HG03108 (cell line): ENCODE data around the gene LRRTM2.
"Not testable (repeated sequence)": the region's sequence is repeated elsewhere in the genome, so short reads cannot be mapped to it uniquely, and the experiment has no call there.

ENCODE experiments used
- ATAC-seq: cut with Tn5 transposase; IDR thresholded peaks from one replicate; pipeline ENCODE4 v1.9.1; 2021; ENCODE audit warnings: moderate library complexity; ENCODE audit not compliant: unreplicated experiment

Gene LRRTM2

GRCh38 chr5:138843316-138844124 lies 31.6 kb downstream of the LRRTM2 start:
- no peak for ATAC-seq

DNA sequence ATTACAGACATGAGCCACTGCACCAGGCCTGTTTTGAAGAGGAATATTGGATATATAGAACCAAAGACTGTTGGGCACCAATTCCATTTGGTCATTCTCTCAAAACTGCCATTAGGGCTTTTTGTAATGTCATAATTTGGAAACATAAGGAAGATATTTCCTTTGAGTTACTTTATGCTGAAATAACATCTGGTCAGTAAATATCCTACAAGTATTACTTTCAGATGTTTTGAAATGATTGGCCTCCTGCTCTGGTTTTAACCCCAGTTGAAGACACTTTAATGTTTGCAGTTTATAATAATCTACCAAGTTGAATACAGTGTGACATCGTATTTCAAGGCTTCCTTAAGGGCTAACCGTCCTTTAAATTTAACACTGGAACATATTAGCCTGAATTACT lies 33.6 kb downstream of the LRRTM2 start:
- ATAC-seq = no peak

GRCh38 chr5:138840103-138840502 lies 35.0 kb downstream of the LRRTM2 start:
- ATAC-seq = no peak

GRCh38 chr5:138837160-138837559 lies 38.0 kb downstream of the LRRTM2 start:
- no peak for ATAC-seq

GRCh38 chr5:138834853-138835252 lies 40.3 kb downstream of the LRRTM2 start:
- ATAC-seq = not testable (repeated sequence)

GRCh38 chr5:138833726-138834480 lies 41.2 kb downstream of the LRRTM2 start:
- ATAC-seq = no peak

DNA sequence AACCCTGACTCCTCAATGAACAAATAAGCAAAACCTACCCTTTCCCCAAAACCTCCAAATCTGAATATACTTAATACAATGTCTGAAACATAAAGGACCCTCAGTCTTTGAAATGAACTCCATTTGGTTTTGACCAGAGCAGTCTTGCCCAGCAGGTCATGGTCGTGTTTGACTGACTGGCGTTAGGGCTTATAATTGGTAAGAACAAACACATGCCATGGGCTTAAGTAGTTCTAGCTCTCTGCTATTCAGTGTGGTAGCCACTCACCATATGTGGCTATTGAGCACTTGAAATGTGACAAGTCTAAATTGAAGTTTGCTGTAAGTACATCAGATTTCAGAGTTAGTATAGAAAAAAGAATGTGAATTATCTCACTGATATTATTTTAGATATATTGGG lies 42.1 kb downstream of the LRRTM2 start:
- ATAC-seq = no peak

DNA sequence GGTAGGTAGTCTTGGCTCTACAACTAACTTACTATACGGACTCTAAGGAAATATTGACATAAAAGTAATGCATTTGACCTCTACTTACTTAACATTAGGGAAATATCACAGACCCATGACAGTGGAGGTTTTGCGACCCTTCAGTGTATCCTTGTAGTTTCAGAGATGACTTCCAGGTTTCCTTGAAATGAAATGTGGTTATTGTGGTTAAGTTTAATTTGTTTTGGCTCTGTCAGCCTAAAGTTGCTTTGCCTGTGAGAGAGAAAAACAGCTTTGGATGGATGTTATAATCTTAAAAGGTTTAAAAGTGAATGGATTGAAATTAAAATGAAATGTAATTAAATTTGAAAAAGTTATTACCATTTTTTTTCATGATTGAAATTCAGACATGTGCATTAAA lies 42.9 kb downstream of the LRRTM2 start:
- ATAC-seq = no peak

DNA sequence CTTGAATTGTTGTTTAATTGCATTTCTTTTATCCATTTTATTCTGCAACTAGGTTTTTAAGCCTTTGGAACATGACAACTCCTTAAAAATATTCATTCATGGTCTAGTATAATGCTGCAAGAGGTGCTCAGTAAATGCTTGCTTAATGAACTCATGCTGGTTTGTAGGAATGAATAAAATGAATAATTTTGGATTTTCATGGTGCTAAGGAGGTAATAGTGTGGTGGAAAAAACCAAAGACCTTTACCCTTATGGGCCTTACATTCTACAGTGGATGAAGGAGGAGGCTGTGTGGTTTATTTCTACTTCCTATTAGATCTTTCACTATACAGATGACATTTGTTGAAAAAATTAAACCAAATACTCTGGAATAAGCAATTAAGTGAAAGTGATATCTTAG lies 43.4 kb downstream of the LRRTM2 start:
- ATAC-seq = no peak

DNA sequence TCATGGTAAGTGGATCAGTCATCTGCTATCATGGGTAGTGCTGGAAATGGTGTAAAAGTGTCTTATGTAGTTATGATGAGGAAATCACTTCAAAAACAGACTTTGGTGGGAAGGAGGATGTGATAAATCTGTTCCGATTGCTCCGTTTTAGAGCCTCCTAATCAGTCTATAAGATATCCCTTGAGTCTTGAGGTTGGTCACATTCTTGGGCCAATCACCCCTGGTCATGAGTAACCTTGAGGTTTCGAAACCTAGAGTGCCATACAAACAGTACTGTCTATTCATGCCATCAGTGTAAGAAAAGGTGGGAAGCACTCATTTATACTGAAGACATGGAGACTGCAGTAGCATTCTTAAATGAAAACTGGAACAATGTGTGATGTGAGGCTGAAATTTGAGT lies 45.8 kb downstream of the LRRTM2 start:
- no peak for ATAC-seq

- no peak for ATAC-seq
These were observed 46.6 kb downstream of the LRRTM2 start for GRCh38 chr5:138828556-138828955.

DNA sequence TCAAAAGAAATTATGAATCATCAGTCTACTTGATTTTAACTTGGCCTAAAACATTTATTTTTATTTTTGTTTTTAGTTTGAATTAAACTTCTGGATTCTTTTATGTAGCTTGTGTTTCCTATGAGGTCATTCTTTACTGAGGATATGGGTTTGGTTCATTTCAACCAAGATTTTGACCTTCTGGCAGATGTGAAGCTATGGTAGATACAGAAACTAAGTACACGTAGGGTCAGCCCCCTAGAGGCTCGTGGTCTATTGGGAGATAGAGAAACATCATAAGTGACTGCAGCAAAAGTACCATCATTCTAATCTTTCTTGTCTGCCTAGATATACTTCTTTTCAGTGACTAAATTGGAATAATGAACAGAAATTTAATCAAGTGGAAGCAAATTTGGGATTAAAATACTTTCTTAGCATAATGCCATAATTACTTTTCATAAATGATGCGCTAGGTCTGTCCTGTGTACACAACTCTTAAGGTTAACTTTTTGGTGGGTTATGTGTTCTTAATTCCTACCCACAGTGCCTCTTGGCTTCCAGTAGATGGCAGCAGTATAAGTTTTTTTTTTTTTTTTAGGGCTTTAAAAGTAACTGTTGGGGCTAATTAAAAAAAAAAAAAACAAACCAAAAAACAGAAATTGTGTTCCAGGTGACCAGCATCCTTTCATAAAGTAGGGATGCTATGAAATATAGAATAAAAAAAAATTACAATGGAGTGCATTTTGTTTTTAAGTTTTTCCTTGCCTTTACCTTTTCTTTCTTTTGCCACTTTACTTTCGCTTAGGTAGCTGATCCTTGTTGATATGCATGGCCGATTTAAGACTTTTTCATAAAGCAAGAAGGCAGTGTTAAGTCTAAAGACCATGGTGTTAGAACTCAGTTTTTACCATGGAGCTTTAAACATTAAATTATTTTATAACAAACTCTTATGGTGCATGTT lies 49.9 kb downstream of the LRRTM2 start:
- no peak for ATAC-seq

DNA sequence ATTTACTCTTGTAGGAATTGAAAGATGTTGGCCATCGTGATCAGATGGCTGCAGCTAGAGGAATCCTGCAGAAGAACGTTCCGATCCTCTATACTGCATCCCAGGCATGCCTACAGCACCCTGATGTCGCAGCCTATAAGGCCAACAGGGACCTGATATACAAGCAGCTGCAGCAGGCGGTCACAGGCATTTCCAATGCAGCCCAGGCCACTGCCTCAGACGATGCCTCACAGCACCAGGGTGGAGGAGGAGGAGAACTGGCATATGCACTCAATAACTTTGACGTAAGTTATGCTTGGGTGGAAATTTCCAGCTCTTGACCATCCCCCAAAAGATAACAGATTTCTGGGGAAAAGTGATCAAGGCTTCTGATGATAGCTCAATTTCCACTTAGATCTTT lies 50.6 kb downstream of the LRRTM2 start:
- no peak for ATAC-seq

DNA sequence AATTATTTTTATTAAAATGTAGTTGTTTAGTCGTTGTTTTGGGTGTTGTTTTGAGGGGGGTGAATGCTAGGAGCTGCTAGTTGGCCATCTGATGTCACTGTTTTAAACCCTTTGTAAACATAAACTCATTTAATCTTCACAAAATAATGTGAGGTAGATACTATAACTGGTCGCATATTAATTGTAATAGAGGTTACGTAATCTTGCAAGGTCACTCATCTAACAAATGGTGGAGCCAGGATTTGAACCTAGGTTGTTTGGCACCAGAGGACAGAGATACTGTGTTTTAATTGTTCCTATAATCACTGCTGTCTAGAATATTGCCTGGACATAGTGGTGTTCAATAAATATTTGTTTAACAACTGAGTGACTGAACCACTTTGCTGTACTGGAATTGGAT lies 54.4 kb downstream of the LRRTM2 start:
- ATAC-seq = no peak

DNA sequence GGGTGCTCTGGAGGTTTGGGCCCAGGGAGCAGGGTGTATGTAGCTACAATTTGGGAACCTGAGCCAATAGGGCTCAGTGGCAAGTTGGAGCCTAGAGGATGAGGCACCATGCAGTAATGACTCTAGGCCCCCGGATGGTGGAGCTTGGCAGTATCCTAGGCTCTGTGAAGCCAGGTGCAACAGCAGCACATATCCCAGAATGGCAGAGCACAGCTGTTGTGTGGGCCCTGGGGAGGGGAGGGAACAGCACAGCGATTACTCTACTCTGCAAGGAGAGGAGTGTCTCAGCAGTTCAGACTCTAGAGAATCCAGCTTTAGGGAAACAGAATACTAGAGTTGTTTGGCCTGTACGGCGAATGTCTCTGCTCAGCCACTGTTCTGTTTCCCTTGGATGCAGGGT lies 56.1 kb downstream of the LRRTM2 start:
- no peak for ATAC-seq
